ENCODE data around the gene TMBIM6.
A peak's percentile ranks its signal among the peaks of the same experiment; 100 is the strongest.
"Not testable (repeated sequence)": the region's sequence is repeated elsewhere in the genome, so short reads cannot be mapped to it uniquely, and the experiment has no call there.

The TMBIM6 gene, protein sequence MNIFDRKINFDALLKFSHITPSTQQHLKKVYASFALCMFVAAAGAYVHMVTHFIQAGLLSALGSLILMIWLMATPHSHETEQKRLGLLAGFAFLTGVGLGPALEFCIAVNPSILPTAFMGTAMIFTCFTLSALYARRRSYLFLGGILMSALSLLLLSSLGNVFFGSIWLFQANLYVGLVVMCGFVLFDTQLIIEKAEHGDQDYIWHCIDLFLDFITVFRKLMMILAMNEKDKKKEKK

GRCh38 chr12:49740930-49741881 is at the start of gene TMBIM6:
TSS of gene TMBIM6 (plus strand) at chr12:49741557. CDS start at chr12:49752494, 10,937 bp downstream.
- DNase-seq (ENCODE audit: low spot score) = peak; percentile 100

GRCh38 chr12:49692851-49693250 is 48.5 kb upstream of the TMBIM6 start:
- no peak for DNase-seq (ENCODE audit: low spot score)

GRCh38 chr12:49693931-49694444 is 47.4 kb upstream of the TMBIM6 start:
- no peak for DNase-seq (ENCODE audit: low spot score)

- no peak for DNase-seq (ENCODE audit: low spot score)
Measured at GRCh38 chr12:49696723-49697122, 44.6 kb upstream of the TMBIM6 start.

DNA sequence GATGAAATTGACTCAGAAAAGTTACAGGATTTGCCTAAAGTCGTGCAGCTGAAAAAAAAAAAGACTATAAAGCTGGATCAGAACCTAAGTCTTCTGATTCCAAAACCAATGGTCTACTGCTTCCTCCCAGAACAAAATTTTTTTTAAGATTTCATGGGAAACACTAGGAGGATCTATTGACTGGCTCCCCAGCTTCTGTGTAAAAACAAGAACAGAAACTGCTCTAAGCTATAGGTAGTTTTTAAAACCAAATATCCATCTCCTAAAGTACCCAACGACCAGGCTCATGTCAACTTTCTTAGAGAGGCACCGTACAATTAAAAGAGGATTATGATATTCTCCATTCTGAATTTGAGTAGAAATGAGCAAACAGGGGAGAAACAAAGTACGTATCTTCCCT is 43.5 kb upstream of the TMBIM6 start:
- no peak for DNase-seq (ENCODE audit: low spot score)

DNA sequence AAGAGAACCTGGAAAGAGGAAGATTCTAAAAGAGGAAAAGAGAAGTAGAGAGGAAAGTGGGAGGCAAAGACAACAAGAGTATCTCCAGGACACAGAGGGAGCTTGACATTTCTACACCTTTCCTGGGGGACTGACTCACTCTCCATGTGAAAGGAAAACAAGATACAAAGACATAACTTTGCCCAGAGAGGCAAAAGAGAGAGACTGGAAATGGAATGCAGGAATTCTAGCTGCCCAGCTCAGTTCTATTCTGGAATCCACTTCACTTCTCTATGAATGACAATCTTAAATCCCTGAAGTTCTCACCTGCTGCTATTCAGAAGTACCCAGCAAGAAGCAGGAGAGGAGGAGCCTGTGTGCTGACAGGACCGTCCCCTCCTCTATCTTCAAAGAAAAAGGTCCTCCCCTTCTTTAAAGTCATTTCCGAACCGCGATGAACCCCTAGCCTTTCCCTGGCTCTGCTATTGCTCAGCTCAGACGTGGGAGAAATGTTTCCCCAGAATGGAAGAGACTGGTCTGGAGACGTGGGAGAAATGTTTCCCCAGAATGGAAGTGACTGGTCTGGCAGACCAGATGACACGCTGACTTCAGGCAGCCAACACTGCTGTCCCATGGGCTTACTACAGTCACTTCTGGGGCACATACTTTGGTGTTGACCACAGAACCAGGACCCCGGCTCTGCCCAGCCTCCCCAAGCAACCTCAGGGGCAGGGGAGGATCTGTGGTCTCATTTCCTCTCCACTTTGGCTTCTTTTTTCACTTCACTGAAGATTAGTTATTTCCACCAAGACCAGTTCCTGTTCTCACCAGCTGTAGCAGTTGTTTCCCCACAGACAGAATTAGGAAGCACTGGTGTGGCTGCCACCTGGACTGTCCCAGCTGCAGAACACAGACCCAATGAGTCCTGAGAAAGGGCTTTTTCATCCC is 42.5 kb upstream of the TMBIM6 start:
- DNase-seq (ENCODE audit: low spot score) = peak; percentile 37

- DNase-seq (ENCODE audit: low spot score) = no peak
Measured at GRCh38 chr12:49702009-49702408, 39.3 kb upstream of the TMBIM6 start.

DNA sequence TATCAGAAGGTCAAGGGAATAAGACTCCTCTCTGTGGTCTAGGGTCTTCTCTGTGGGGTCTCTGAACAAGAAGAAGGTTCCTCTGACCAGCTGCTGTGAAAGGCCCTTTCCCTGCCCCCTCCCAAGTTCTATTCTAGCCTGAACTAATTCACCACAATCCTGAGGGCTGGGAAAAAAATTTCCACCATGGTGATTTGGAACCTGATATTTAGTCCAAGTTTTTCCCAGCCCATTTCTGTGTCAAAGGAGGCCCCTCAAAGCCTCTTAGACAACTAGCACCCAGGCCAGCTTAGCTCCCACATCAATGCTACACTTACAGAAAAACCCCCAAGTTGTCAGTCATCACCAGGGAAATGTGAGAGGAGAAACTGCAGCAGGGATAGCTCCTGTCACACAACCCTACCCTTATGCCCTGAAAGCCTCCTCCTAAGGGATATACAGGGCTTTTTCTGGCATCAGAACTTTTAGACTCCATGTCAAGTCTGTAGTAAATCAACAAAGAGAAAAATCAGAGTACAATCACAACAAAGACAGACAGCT is 38.6 kb upstream of the TMBIM6 start:
- no peak for DNase-seq (ENCODE audit: low spot score)

- peak; percentile 72 for DNase-seq (ENCODE audit: low spot score)
Measured at GRCh38 chr12:49703647-49704137, 37.7 kb upstream of the TMBIM6 start.

DNA sequence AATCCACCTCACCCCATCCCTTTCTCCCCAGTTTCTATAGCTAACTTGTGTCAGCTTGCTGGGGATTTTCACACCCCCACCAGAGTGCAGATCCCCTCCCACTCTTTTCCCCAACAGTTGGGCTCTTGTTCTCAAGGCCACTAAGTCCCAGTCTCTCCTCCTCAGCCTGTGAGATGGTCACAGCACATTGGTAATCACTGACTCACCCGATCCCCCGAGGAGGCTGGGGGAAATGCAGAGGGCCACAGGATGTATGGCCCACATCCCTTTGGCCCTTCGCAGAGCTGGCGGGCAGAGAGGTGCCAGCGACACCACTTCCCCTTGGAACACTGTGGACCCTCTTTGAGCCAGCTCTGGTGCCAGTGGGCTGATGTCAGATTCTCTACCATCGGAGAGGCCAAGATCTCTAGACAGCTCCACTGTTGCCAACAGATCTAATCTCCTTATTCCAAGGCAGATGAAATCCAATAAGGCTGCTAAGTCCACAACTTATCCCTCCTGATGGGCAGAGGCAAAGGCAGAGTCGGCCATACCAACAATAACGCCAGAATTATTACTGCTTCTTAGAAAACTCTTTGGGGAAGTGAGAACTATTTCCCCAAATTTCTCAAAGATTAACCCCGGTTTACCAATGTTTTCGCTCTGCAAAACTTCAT is 35.8 kb upstream of the TMBIM6 start:
- peak; percentile 23 for DNase-seq (ENCODE audit: low spot score)

- no peak for DNase-seq (ENCODE audit: low spot score)
Measured at GRCh38 chr12:49706351-49707127, 34.8 kb upstream of the TMBIM6 start.

DNA sequence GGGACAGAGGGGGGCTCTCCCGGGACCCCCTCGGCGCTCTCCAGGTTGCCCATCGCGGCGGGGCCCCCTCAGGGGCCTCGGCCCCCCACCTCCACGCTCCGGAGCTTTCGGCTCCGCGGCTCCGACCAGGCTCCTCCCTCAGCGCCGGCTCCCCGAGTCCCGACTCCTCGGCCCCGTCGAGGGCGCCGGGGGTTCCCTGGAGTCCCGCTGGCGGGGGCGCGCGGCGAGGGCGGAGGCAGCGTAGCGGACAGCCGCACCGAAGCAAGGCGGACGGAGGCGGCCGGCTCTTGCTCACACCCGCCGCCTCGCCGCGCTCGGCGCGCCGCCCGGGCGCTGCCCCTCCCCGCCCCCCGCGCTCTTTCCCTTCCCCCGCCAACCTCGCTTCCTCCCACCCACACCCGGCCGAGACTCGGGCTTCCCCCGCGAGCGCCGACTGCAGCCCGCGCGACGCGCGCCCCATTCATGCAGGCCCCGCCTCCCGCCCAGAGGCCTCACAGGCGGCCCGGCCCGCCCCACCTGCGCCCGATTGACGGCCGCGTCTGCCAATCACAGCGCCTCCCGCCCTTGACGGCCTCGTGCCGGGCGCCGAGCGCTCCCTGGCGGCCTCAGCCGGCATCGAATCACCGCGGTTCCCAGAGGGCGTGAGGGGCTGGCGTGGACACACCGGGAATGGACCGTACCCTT is 34.1 kb upstream of the TMBIM6 start, which contains the start of gene FMNL3:
Gene FMNL3 (minus strand): TSS at position 278 of the 684 bp plus-strand sequence. CDS start 225 bp downstream, at position 53.
- DNase-seq (ENCODE audit: low spot score) = peak; percentile 99

- DNase-seq (ENCODE audit: low spot score) = no peak
Measured at GRCh38 chr12:49707812-49708147, 33.6 kb upstream of the TMBIM6 start.

DNA sequence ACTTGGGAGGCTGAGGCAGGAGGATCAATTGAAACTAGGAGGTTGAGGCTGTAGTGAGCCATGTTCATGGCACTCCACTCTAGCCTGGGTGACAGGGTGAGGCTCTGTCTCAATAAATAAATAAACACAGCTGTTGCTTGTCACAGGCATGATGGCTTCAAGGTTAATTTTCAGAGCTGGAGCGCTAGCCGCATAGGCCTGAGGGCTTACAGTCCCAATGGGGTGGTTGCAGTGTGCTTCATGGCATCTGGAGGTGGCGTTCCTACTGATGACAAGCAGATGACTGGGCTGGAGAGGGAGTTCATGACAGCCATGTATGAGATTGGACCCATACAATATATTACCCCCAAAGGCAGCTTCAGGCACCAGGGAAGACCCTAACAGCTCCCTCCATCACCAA is 32.5 kb upstream of the TMBIM6 start:
- DNase-seq (ENCODE audit: low spot score) = no peak

- DNase-seq (ENCODE audit: low spot score) = not testable (repeated sequence)
Measured at GRCh38 chr12:49713952-49714351, 27.4 kb upstream of the TMBIM6 start.

- no peak for DNase-seq (ENCODE audit: low spot score)
Measured at GRCh38 chr12:49716553-49716952, 24.8 kb upstream of the TMBIM6 start.

DNA sequence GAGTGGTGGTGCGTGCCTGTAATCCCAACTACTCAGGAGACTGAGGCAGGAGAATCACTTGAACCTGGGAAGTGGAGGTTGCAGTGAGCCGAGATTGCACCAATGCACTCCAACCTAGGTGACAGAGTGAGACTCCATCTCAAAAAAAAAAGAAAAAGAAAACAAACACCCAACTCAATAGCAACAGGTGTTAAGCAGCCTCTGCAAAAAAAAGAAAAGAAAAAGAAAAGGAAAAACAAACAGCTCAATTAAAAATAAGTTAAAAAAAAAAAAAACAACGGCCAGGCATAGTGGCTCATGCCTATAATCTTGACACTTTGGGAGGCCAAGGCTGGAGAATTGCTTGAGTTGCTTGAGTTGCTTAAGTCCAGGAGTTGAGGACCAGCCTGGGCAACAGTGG is 23.6 kb upstream of the TMBIM6 start:
- not testable (repeated sequence) for DNase-seq (ENCODE audit: low spot score)

DNA sequence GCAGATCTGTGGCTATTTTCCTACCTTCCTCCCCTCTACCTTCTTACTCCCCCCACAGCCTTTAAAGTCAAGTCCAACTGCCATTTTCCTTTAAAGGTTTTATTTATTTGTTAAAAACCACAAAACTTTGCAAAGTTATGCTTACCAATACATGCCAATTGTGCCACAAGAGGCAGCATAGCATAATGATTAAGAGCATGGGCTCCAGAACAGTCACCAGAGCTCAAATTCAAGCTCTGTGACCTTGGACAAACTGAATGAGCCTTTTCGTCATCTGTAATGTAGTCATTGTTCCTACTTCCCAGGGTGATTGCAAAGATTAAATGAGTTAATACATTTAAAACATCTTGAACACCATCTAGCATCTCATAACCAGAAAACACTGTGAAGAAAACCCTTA is 21.1 kb upstream of the TMBIM6 start:
- no peak for DNase-seq (ENCODE audit: low spot score)

- DNase-seq (ENCODE audit: low spot score) = not testable (repeated sequence)
Measured at GRCh38 chr12:49721355-49721754, 20.0 kb upstream of the TMBIM6 start.
